Activated T-cell treated with anti-CD3 and anti-CD28 coated beads for 1 hour (primary cell): Measurements from ENCODE around the gene CYP2A6.

Source experiments
- DNase-seq: peaks from one replicate; pipeline ENCODE4 v3.0.0-alpha.2; 2020; ENCODE audit warnings: low read depth

The CYP2A6 gene

GRCh38 chr19:40801426-40802299, 48.6 kb downstream of the CYP2A6 start:
- no peak for DNase-seq

- no peak for DNase-seq
Observed at GRCh38 chr19:40800997-40801377, 49.3 kb downstream of the CYP2A6 start.

- DNase-seq: no peak
Observed at GRCh38 chr19:40800339-40800996, 49.8 kb downstream of the CYP2A6 start.

GRCh38 chr19:40799558-40800338, 50.5 kb downstream of the CYP2A6 start:
- DNase-seq: no peak

- peak; percentile 100 for DNase-seq
Observed at GRCh38 chr19:40798683-40799557, 51.3 kb downstream of the CYP2A6 start, which contains the start of gene EGLN2. Gene EGLN2 (plus strand): TSS chr19:40799191. CDS start chr19:40800573, 1,382 bp downstream.

- DNase-seq: peak; percentile 53
Observed at GRCh38 chr19:40797963-40798682, 52.1 kb downstream of the CYP2A6 start.

GRCh38 chr19:40797166-40797962, 52.9 kb downstream of the CYP2A6 start:
- no peak for DNase-seq
